PC-3 (cell line): Measurements from ENCODE around the gene STX4. TPM values are rescaled to one million over a fixed set of nuclear protein-coding genes. Genes with fewer than 3 reads are reported as not detected.

ENCODE experiments used
- ATAC-seq: fragments of 200-7000 bp; cut with Tn5 transposase; 2 replicates; pipeline ENCODE4 v1.9.1; 2020; ENCODE audit warnings: mild to moderate bottlenecking, moderate library complexity
- BruUV-seq: library from RNA; stranded (reverse); fragments of 400-500 nt; replicated peaks from 2 replicates; lab custom pipeline; 2021; lab: Mats Ljungman, UMichigan
- CTCF ChIA-PET: fragments of 300-600 bp; sonication (Branson Sonifier 250); formaldehyde crosslinking; loops from one replicate; lab custom pipeline; 2022; ENCODE audit warnings: antibody characterized with exemption; lab: Charles Lee
- POLR2A ChIA-PET: fragments of 300-600 bp; sonication (Branson Sonifier 250); formaldehyde crosslinking; loops from one replicate; lab custom pipeline; 2022; ENCODE audit warnings: antibody characterized with exemption; ENCODE audit not compliant: unreplicated experiment; lab: Charles Lee
- DNase-seq: peaks from one replicate; pipeline ENCODE4 v3.0.0-alpha.2; 2015
- H2AFZ ChIP-seq: fragments of 300-600 bp; sonication (generic); 2 replicates; pipeline ENCODE4 v1.6.0; 2016; ENCODE audit warnings: antibody characterized with exemption, low read length
- H3F3A ChIP-seq: fragments of 300-600 bp; sonication (generic); one replicate; pipeline ENCODE4 v1.6.0; 2017; ENCODE audit warnings: antibody characterized with exemption, low read length, control low read depth, mild to moderate bottlenecking; ENCODE audit not compliant: unreplicated experiment
- H3K27ac ChIP-seq: fragments of 300-600 bp; sonication (generic); 2 replicates; pipeline ENCODE4 v1.5.1; 2016; ENCODE audit warnings: mild to moderate bottlenecking, low read length
- H3K27me3 ChIP-seq: fragments of 300-600 bp; sonication (generic); 2 replicates; pipeline ENCODE4 v1.6.1; 2016; ENCODE audit warnings: low read length, mixed read lengths
- H3K36me3 ChIP-seq: fragments of 300-600 bp; sonication (generic); 2 replicates; pipeline ENCODE4 v1.6.1; 2016; ENCODE audit warnings: low read depth, mixed run types, low read length, mixed read lengths
- H3K4me1 ChIP-seq: fragments of 300-600 bp; sonication (generic); 2 replicates; pipeline ENCODE4 v1.5.1; 2016; ENCODE audit warnings: low read length; ENCODE audit not compliant: insufficient read depth
- H3K4me2 ChIP-seq: fragments of 300-600 bp; sonication (generic); 2 replicates; pipeline ENCODE4 v1.6.0; 2016; ENCODE audit warnings: low read length
- H3K4me3 ChIP-seq: fragments of 300-600 bp; sonication (generic); 2 replicates; pipeline ENCODE4 v1.5.1; 2016; ENCODE audit warnings: mild to moderate bottlenecking, low read length, mixed read lengths
- H3K79me2 ChIP-seq: fragments of 300-600 bp; sonication (generic); 2 replicates; pipeline ENCODE4 v1.6.1; 2017; ENCODE audit warnings: low read length, mixed read lengths
- H3K9ac ChIP-seq: fragments of 300-600 bp; sonication (generic); 2 replicates; pipeline ENCODE4 v1.6.0; 2016; ENCODE audit warnings: mild to moderate bottlenecking, low read length
- H3K9me2 ChIP-seq: fragments of 300-600 bp; sonication (generic); replicated peaks from 2 replicates; pipeline ENCODE4 v1.6.1; 2016; ENCODE audit warnings: mixed run types, low read length, mixed read lengths
- H3K9me3 ChIP-seq: fragments of 300-600 bp; sonication (generic); 2 replicates; pipeline ENCODE4 v1.6.1; 2016; ENCODE audit warnings: low read length, mixed read lengths
- H4K20me1 ChIP-seq: fragments of 300-600 bp; sonication (generic); 2 replicates; pipeline ENCODE4 v1.6.1; 2016; ENCODE audit warnings: low read length, mixed read lengths
- EZH2 ChIP-seq: fragments of 300-600 bp; sonication (generic); IDR thresholded peaks from one replicate; pipeline ENCODE4 v1.6.1; 2017; ENCODE audit warnings: antibody characterized with exemption, mild to moderate bottlenecking, low read length; ENCODE audit not compliant: unreplicated experiment
- EZH2phosphoT487 ChIP-seq: fragments of 300-600 bp; sonication (generic); IDR thresholded peaks from 2 replicates; pipeline ENCODE4 v1.6.1; 2018; ENCODE audit warnings: mild to moderate bottlenecking, antibody characterized with exemption, low read length, borderline replicate concordance
- intact Hi-C: fragments of 100-400 bp; cut with micrococcal nuclease; formaldehyde crosslinking; loops from 2 replicates; pipeline ENCODE4 v1.9.0; 2023
- total RNA-seq: library from RNA; depleted of rRNA; stranded (reverse); fragments of >200 nt; gene quantifications from 2 replicates; pipeline ENCODE4 v1.2.3, GENCODE V29; 2014
- TF ChIP-seq, protein P1 (sequence below): fragments of 300-600 bp; sonication (generic); conservative IDR thresholded peaks from 2 replicates; pipeline ENCODE4 v1.5.1; 2017; ENCODE audit warnings: antibody characterized with exemption, low read depth, mild to moderate bottlenecking, low read length

Gene STX4
- total RNA-seq, 1 experiment from 2014 or later: 27.4 TPM

DNA sequence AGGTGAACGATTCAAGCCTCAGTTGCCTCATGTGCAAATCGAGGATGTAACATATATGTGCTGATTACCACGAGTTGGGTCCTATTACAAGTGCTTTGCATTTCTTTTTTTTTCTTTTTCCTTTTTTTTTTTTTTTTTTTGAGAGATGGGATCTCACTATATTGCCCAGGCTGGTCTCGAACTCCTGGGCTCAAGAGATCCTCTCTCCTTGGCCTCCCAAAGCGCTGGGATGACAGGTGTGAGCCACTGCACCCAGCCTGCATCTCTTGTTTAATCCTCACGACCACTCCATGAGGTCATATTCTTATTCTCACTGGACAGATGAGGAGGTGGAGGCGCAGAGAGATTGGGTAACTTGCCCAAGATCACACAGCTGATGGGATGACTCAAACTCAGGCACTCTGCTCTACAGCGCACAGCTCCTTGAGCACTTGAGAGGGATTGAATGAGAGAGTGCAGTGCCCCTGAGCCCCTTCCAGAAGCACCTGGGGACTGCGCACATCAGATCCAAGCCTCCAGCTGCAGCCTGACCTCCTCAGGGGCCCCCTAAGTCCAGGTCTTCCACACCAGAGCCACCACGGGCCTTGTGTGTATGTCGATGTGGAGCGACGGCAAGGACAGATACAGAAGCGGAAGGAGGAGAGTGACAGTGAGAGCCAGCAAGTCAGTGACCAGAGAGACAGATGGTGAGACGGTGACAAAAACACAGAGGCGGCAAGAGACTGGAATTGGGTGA lies 27.8 kb upstream of the STX4 start:
- POLR2A ChIA-PET: no interaction called here

DNA sequence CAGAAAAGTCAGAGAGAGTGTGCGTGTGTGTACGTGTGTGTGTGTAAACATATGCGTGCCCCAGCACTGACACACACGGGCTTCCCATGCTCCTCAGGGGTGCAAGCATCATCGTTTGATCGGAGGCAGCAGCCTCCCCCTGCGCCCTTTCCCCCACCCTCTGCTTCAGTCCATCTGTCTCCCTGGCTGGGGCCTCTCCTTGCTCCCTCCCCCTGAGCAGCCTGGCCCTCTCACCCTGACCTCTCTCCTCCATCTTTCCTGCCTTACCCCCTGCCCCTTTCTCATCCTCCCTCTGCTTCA lies 27.3 kb upstream of the STX4 start:
- no TSS peak for BruUV-seq
- intact Hi-C loops: no loop called here
- H3K27ac ChIP-seq: no peak overlapping the region
- ChIA-PET POLR2A (no interaction called here), CTCF (no interaction called here)
- peaks cover 7% of the 10 kb centered on the region; the same call in 1 of the 2 replicates for H3K4me1 ChIP-seq
- no peaks in the 10 kb centered on the region for H4K20me1 ChIP-seq
- no peaks in the 10 kb centered on the region for H3K9me2 ChIP-seq
- H3K4me3 ChIP-seq: no peak overlapping the region
- DNase-seq: no peak
- H3F3A ChIP-seq: no peaks in the 10 kb centered on the region
- no peaks in the 10 kb centered on the region for H3K9me3 ChIP-seq
- no peak overlapping the region for H2AFZ ChIP-seq
- no peak for ATAC-seq
- no peak overlapping the region for H3K9ac ChIP-seq
- no peak for TF ChIP-seq EZH2phosphoT487
- TF ChIP-seq EZH2: no peak
- TF ChIP-seq, protein P1, sequence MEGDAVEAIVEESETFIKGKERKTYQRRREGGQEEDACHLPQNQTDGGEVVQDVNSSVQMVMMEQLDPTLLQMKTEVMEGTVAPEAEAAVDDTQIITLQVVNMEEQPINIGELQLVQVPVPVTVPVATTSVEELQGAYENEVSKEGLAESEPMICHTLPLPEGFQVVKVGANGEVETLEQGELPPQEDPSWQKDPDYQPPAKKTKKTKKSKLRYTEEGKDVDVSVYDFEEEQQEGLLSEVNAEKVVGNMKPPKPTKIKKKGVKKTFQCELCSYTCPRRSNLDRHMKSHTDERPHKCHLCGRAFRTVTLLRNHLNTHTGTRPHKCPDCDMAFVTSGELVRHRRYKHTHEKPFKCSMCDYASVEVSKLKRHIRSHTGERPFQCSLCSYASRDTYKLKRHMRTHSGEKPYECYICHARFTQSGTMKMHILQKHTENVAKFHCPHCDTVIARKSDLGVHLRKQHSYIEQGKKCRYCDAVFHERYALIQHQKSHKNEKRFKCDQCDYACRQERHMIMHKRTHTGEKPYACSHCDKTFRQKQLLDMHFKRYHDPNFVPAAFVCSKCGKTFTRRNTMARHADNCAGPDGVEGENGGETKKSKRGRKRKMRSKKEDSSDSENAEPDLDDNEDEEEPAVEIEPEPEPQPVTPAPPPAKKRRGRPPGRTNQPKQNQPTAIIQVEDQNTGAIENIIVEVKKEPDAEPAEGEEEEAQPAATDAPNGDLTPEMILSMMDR: no peak
- H3K4me2 ChIP-seq: no peak overlapping the region
- no peaks in the 10 kb centered on the region for H3K27me3 ChIP-seq
- no peaks in the 10 kb centered on the region for H3K36me3 ChIP-seq
- no peaks in the 10 kb centered on the region for H3K79me2 ChIP-seq

More for the DNA sequence above, 27.8 kb upstream of the STX4 start:
- Histone ChIP-seq H3K4me1 (peaks cover 7% of the 10 kb centered on the region; the same call in 1 of the 2 replicates), H4K20me1 (no peaks in the 10 kb centered on the region), H3K79me2 (no peaks in the 10 kb centered on the region), H3K27ac (no peak overlapping the region), H3K9me3 (no peaks in the 10 kb centered on the region), H3K27me3 (no peaks in the 10 kb centered on the region), H3F3A (no peaks in the 10 kb centered on the region), H3K36me3 (no peaks in the 10 kb centered on the region), H3K9me2 (no peaks in the 10 kb centered on the region), H3K4me2 (no peak overlapping the region), H3K9ac (no peak overlapping the region), H3K4me3 (no peak overlapping the region), H2AFZ (no peak overlapping the region)
- TF ChIP-seq, protein P1: no peak
- intact Hi-C loops: no loop called here
- DNase-seq (no peak), ATAC-seq (no peak)
- no TSS peak for BruUV-seq
- CTCF ChIA-PET: no interaction called here

DNA sequence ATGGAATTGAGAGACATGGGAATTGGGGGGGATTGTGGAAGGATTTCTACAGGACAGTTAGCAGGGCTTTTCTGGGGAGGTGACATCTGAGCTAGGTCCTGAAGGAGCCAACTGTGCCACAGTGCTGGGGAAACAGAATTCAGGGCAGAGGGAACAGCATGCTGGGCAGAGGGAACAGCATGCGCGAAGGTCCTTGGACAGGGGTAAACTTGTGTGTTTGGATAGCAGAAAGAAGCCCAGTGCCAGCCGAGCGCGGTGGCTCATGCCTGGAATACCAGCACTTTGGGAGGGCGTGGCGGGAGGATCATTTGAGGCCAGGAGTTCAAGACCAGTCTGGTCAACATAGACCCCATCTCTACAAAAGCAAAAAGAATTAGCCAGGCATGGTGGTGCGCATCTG lies 26.8 kb upstream of the STX4 start:
- intact Hi-C loops: no loop called here
- POLR2A ChIA-PET: no interaction called here
- H2AFZ ChIP-seq: no peak overlapping the region
- CTCF ChIA-PET: no interaction called here
- H3K79me2 ChIP-seq: no peaks in the 10 kb centered on the region
- ATAC-seq (no peak), DNase-seq (no peak)
- H3F3A ChIP-seq: no peaks in the 10 kb centered on the region
- no peaks in the 10 kb centered on the region for H3K36me3 ChIP-seq
- no peak overlapping the region for H3K27ac ChIP-seq
- no peaks in the 10 kb centered on the region for H4K20me1 ChIP-seq
- H3K9me3 ChIP-seq: no peaks in the 10 kb centered on the region
- H3K4me1 ChIP-seq: peaks cover 7% of the 10 kb centered on the region; the same call in 1 of the 2 replicates
- no TSS peak for BruUV-seq
- H3K27me3 ChIP-seq: no peaks in the 10 kb centered on the region
- H3K4me2 ChIP-seq: no peak overlapping the region
- H3K9ac ChIP-seq: no peak overlapping the region
- no peak overlapping the region for H3K4me3 ChIP-seq
- TF ChIP-seq EZH2 (no peak), EZH2phosphoT487 (no peak)
- TF ChIP-seq, protein P1: no peak
- no peaks in the 10 kb centered on the region for H3K9me2 ChIP-seq
